DMS53 treated with DMSO at 0.1 percent for 48 hours (cell line): ENCODE results near the gene CFH.
"Not testable (repeated sequence)": the region's sequence is repeated elsewhere in the genome, so short reads cannot be mapped to it uniquely, and the experiment has no call there.

ENCODE experiments used
- DNase-seq: peaks from one replicate; lab custom pipeline; 2025; ENCODE audit not compliant: unreplicated experiment; lab: John Stamatoyannopoulos, UW

Gene CFH

DNA sequence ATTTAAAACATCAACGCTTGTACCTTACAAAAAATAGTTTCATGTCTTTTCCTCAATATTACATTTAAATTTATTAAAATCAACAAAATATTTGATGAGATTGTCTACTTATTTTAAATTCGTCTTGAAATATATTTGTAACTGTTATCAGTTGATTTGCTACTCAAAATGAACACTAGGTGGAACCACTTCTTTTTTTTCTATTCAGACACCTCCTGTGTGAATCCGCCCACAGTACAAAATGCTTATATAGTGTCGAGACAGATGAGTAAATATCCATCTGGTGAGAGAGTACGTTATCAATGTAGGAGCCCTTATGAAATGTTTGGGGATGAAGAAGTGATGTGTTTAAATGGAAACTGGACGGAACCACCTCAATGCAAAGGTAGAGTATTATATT lies 91.4 kb downstream of the CFH start:
- peak; percentile 82 for DNase-seq

DNA sequence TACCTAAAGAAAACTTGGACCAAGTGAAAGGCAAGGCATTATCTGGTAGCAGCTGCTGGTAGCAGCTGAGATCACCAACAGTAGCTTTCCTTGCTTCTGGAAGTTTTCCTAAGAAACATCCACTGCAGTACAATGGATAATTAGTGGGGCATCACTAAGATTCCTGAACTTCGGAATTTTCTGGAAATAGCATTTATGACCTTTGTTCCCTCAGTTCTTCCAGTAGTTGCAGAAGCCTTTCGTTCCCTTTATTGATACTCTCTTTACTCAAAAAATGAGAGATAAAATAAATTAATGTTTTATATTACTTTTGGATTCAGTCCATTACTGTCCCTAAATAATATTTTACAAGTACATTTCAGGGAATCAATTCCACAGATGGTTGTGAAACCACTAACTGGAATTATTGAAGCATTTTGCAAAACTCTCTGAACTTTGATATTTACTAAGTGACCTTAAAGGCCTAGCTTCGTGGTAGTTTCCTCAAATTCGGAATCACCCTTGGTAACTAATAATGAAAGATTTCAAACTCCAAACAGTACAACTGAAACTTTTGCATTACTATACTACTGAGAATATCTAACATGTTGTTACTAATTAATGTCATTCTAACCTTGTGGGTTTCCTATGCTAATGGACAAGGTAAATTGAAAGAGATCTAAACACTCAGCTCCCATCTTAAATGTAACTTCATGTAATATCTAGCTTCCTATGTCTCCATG lies 113.3 kb downstream of the CFH start:
- not testable (repeated sequence) for DNase-seq

DNA sequence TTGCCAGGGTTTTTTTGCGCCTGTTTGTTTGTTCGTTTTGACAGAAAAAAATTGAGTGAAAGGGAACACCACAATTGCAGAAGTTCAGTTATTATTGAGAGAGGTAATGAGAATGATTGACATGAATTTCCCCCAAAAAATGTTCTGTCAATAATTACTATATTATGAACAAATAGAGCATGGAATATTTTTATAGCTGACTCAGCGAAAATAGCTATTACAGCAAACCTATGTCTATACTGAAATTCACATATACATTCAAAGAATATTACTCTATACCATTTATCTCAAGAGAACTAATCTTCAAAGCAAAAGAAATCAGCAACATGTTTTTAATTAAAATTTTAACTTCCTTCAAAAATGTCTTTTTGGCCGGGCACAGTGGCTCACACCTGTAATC lies 118.0 kb downstream of the CFH start:
- DNase-seq, result not testable (repeated sequence)

DNA sequence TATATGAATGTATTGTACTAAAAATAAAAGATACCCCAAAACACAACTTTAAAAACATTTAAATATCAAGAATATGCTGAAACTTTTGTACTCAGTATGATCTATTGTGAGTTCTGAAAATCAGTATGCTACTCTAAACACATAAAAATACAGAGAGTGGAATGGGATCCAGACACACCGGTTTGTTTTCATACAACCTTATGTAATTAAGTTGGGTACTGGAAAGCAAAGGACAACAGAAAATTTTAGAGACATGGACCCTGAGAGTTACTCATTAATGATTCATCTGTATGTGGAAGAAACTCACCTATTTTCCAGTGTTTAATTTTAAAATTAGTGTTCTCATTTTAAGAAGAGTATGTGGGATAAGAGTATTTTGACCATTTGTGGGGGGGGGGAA lies 121.9 kb downstream of the CFH start:
- DNase-seq, result no peak

DNA sequence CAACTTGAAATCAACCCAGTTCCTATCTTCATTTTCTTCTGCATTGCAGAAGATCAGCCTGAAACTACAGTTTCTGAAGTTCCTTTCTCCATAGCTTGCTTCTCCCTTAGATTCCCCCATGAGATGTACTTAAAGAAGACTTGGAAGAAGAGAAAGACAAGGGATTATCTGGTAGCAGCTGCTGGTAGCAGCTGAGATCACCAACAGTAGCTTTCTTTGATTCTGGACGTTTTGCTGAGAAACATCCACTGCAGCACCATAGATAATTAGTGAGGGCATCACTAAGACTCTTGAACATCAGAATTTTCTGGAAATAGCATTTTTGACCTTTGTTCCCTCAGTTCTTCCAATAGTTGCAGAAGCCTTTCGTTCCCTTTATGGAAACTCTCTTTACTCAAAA lies 122.3 kb downstream of the CFH start:
- no peak for DNase-seq

DNA sequence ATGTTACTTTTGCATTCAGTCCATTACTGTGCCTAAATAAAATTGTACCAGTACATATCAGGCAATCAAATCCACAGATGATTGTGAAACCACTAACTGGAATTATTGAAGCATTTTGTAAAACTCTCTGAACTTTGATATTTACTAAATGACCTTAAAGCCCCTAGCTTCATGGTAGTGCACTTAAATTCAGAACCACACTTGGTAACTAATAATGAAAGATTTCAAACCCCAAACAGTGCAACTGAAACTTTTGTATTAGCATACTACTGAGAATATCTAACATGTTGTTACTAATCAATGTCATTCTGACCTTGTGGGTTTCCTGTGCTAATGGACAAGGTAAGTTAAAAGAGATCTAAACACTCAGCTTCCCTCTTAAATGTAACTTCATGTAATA lies 122.8 kb downstream of the CFH start, which contains the start of gene CFHR3:
Gene CFHR3 (plus strand): TSS at position 238 of the 400 bp plus-strand sequence. CDS start 47 bp downstream, at position 285.
- DNase-seq, result no peak

DNA sequence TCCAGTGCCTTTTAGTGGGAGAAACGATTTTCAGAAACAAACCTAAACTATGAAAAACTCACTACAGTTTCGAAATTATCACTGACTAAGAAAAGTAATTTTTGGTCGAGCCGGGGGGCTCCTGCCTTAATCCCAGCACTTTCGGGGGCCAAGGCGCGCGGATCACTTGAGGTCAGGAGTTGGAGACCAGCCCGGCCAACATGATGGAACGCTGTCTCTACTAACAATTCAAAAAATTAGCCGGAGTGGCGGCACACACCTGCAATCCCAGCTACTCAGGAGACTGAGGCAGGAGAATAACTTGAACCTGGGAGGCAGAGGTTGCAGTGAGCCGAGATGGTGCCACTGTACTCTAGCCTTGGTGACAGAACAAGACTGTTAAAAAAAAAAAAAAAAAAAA lies 125.8 kb downstream of the CFH start:
- DNase-seq, result no peak

DNA sequence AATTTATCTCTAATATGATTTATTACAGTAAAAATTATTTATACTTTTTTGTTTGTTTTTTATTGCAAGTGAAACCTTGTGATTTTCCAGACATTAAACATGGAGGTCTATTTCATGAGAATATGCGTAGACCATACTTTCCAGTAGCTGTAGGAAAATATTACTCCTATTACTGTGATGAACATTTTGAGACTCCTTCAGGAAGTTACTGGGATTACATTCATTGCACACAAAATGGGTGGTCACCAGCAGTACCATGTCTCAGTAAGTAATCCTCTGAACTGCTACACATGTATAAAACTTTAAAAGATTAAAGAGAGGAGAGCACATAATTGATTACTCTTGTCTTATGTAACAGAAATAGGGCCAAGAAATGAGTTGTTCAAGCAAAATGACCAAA lies 127.2 kb downstream of the CFH start:
- DNase-seq, result no peak

DNA sequence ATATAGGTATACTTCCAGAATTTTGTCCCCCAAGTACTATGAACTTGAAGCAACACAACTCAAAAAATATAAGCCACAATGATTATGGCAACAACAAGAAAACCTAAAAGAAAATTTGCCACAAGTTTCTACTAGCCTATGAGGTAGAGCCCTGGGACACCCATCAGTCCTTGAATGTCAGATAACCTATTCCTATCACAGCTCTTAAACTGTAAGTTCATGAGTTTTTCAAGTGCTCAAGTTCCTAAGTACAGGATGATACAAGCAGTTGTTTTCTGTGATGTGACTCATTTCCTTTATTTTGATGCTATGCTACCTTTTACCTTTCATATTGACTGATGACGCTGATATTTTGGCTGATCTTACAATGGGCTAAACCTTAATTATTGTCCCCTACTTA lies 139.4 kb downstream of the CFH start:
- DNase-seq, result not testable (repeated sequence)

DNA sequence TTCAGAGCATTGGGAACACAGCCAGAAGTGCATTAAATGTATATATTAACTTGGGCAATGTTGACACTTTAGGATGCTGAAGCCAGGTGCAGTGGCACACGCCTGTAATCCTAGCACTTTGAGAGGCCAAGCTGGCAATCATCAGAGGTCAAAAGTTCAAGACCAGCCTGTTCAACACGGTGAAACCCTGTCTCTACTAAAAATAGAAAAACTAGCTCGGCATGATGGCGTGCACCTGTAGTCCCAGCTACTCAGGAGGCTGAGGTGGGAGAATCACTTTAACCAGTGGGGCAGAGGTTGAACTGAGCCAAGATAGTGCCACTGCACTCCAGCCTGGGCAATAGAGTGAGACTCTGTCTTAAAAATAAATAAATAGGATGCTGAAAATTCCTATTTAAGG lies 142.3 kb downstream of the CFH start:
- DNase-seq, result peak; percentile 71
